B cell (primary cell): ENCODE data around the gene KCNK18. TPM values are rescaled to one million over a fixed set of nuclear protein-coding genes. Genes with fewer than 3 reads are reported as not detected.

Experiments
- ATAC-seq: fragments of 200-7000 bp; cut with Tn5 transposase; one replicate; pipeline ENCODE4 v1.10.0; 2021; ENCODE audit warnings: low read depth, mild to moderate bottlenecking, moderate number of reproducible peaks, moderate library complexity
- CTCF ChIA-PET: fragments of 350-600 bp; sonication (Branson Sonifier 250); formaldehyde crosslinking; loops from one replicate; lab custom pipeline; 2021; ENCODE audit warnings: antibody characterized with exemption, inconsistent platforms; lab: Charles Lee
- POLR2A ChIA-PET: fragments of 350-600 bp; sonication (Branson Sonifier 250); formaldehyde crosslinking; loops from one replicate; lab custom pipeline; 2021; ENCODE audit warnings: antibody characterized with exemption; lab: Charles Lee
- DNase-seq: peaks from one replicate; pipeline ENCODE4 v3.0.0; 2013
- H2AFZ ChIP-seq: 2 replicates; pipeline ENCODE4 v1.6.1; 2012; ENCODE audit warnings: mild to moderate bottlenecking, low read depth, low read length; ENCODE audit not compliant: insufficient read depth, poor library complexity, severe bottlenecking
- H3K27ac ChIP-seq, 2 donors: 1 replicate in 1 of 2; 2 replicates in 1 of 2; pipeline ENCODE4 v1.5.1; 2012 to 2013; ENCODE audit warnings: low read length in 2 of 2, mild to moderate bottlenecking in 2 of 2, moderate library complexity in 1 of 2
- H3K27me3 ChIP-seq, 4 experiments: fragments of 200-600 bp in 1 of 4; sonication (generic) in 1 of 4; replicated peaks in 1 of 4; 1 replicate in 2 of 4; 2 replicates in 2 of 4; pipeline versions ENCODE4 v1.6.1 to v1.7.0; 2013 to 2016; ENCODE audit warnings: low read length in 3 of 4, mild to moderate bottlenecking in 2 of 4, mixed read lengths in 1 of 4, moderate library complexity in 1 of 4; ENCODE audit not compliant: insufficient read depth in 4 of 4, control insufficient read depth in 3 of 4; ENCODE audit errors: control extremely low read depth in 1 of 4
- H3K36me3 ChIP-seq, 2 experiments: replicated peaks in 1 of 2; 1 replicate in 1 of 2; 2 replicates in 1 of 2; pipeline versions ENCODE4 v1.6.1 to v1.7.1; 2013; ENCODE audit warnings: low read length in 1 of 2; ENCODE audit not compliant: insufficient read depth in 2 of 2, control insufficient read depth in 1 of 2; ENCODE audit errors: control extremely low read depth in 1 of 2, extremely low read depth in 1 of 2
- H3K4me1 ChIP-seq, 2 donors: fragments of 200-600 bp in 1 of 2; sonication (generic) in 1 of 2; 1 replicate in 1 of 2; 2 replicates in 1 of 2; pipeline versions ENCODE4 v1.5.1 to v1.6.1; 2013 to 2017; ENCODE audit warnings: low read length in 2 of 2; ENCODE audit not compliant: control insufficient read depth in 2 of 2, insufficient read depth in 2 of 2
- H3K4me2 ChIP-seq: replicated peaks from 2 replicates; pipeline ENCODE3; 2012; ENCODE audit warnings: mild to moderate bottlenecking, low read depth, low read length; ENCODE audit not compliant: poor library complexity, severe bottlenecking
- H3K4me3 ChIP-seq, 5 experiments: fragments of 200-600 bp in 1 of 5; sonication (generic) in 1 of 5; 1 replicate in 3 of 5; 2 replicates in 2 of 5; pipeline versions ENCODE4 v1.5.1 to v1.7.0; 2011 to 2016; ENCODE audit warnings: low read length in 4 of 5, mild to moderate bottlenecking in 4 of 5, low read depth in 2 of 5, control low read depth in 1 of 5, moderate library complexity in 1 of 5; ENCODE audit not compliant: insufficient read depth in 1 of 5; ENCODE audit errors: control extremely low read depth in 1 of 5, extremely low read depth in 1 of 5
- H3K79me2 ChIP-seq: fragments of 200-600 bp; sonication (generic); one replicate; pipeline ENCODE4 v1.6.0; 2016; ENCODE audit warnings: low read length; ENCODE audit not compliant: control insufficient read depth, insufficient read depth
- H3K9ac ChIP-seq: fragments of 200-600 bp; sonication (generic); 2 replicates; pipeline ENCODE4 v1.6.1; 2017; ENCODE audit warnings: mild to moderate bottlenecking, low read length, moderate library complexity
- H3K9me3 ChIP-seq, 3 donors: one replicate each; pipeline versions ENCODE4 v1.6.1 to v1.7.1; 2013; ENCODE audit warnings: low read length in 2 of 3; ENCODE audit not compliant: control insufficient read depth in 2 of 3, insufficient read depth in 1 of 3; ENCODE audit errors: control extremely low read depth in 1 of 3
- H4K20me1 ChIP-seq: 2 replicates; pipeline ENCODE4 v1.6.0; 2012; ENCODE audit warnings: mild to moderate bottlenecking, low read length; ENCODE audit not compliant: insufficient read depth, control insufficient read depth, poor library complexity, severe bottlenecking
- H3K27ac Mint-ChIP-seq: one replicate; pipeline ENCODE4 v1.8.0; 2021; ENCODE audit warnings: mixed read lengths
- H3K27me3 Mint-ChIP-seq: one replicate; pipeline ENCODE4 v1.8.0; 2021; ENCODE audit warnings: mixed read lengths
- H3K4me1 Mint-ChIP-seq: one replicate; pipeline ENCODE4 v1.8.0; 2021; ENCODE audit warnings: mixed read lengths
- H3K4me3 Mint-ChIP-seq: one replicate; pipeline ENCODE4 v1.8.0; 2021; ENCODE audit warnings: mixed read lengths
- H3K9me3 Mint-ChIP-seq: one replicate; pipeline ENCODE4 v1.8.0; 2022; ENCODE audit warnings: mixed read lengths; ENCODE audit not compliant: insufficient read depth
- EZH2 ChIP-seq: IDR thresholded peaks from 2 replicates; pipeline ENCODE4 v1.6.1; 2012; ENCODE audit warnings: borderline replicate concordance, low read depth, mild to moderate bottlenecking, moderate library complexity, low read length; ENCODE audit not compliant: insufficient read depth, poor library complexity, severe bottlenecking
- WGBS: methylation state at CpG from one replicate; pipeline ENCODE4 v1.1.5; 2013; ENCODE audit warnings: missing lambda C conversion rate; ENCODE audit not compliant: insufficient coverage; 5-methylcytosine and 5-hydroxymethylcytosine counted together
- intact Hi-C: fragments of 100-400 bp; cut with micrococcal nuclease; formaldehyde crosslinking; loops from one replicate; pipeline ENCODE4 v1.10.0; 2022
- polyA plus RNA-seq: library from polyadenylated mRNA; depleted of rRNA; stranded (reverse); fragments of >200 nt; gene quantifications from 2 replicates; pipeline ENCODE4 v1.2.3, GENCODE V29; 2012
- total RNA-seq, 2 donors: library from RNA; stranded (reverse); fragments of 120-200 nt in 1 of 2; gene quantifications; 1 replicate in 1 of 2; 2 replicates in 1 of 2; pipeline versions ENCODE4 v1.2.3 to v1.2.4, GENCODE V29; 2013 to 2022
- TF ChIP-seq, protein P1 (sequence below): fragments of 200-600 bp; IDR thresholded peaks from one replicate; pipeline ENCODE4 v1.8.0; 2022; ENCODE audit warnings: antibody characterized with exemption, mild to moderate bottlenecking

Gene KCNK18
- total and polyA plus RNA-seq, 2 donors (not counting 1 experiment from before 2014, with no cell fraction given), result not detected

GRCh38 chr10:117159390-117159789, 37.9 kb upstream of the KCNK18 start:
- peaks cover 14% of the 10 kb centered on the region for H3K4me1 Mint-ChIP-seq
- ChIA-PET POLR2A (no interaction called here), CTCF (interaction anchor here (1.6 to 2.6 kb wide), 3 partner anchors 8 to 371 kb away, joined by 5 to 7 read pairs (median 6); no protein-coding TSS in a partner anchor)
- peaks cover 0 to 14% (median 0%) of the 10 kb centered on the region in 3 donors for H3K9me3 ChIP-seq
- peaks cover 7 to 14% of the 10 kb centered on the region in 2 donors for H3K4me1 ChIP-seq
- H4K20me1 ChIP-seq, result no peaks in the 10 kb centered on the region
- DNase-seq (no peak), ATAC-seq (no peak)
- H3K9me3 Mint-ChIP-seq, result no peaks in the 10 kb centered on the region
- peaks cover 0 to 66% (median 60%) of the 10 kb centered on the region in 4 experiments for H3K27me3 ChIP-seq
- 28% methylated on average over 6 of the region's 6 CpGs for WGBS
- no peak overlapping the region for H3K4me3 ChIP-seq
- H3K4me2 ChIP-seq, result no peak overlapping the region
- no peak overlapping the region for H2AFZ ChIP-seq
- no peaks in the 10 kb centered on the region for H3K79me2 ChIP-seq
- no peak overlapping the region for H3K4me3 Mint-ChIP-seq
- H3K36me3 ChIP-seq, result no peaks in the 10 kb centered on the region
- no peak overlapping the region for H3K27ac ChIP-seq
- intact Hi-C loops, result no loop called here
- H3K9ac ChIP-seq, result no peak overlapping the region
- TF ChIP-seq, protein P1, sequence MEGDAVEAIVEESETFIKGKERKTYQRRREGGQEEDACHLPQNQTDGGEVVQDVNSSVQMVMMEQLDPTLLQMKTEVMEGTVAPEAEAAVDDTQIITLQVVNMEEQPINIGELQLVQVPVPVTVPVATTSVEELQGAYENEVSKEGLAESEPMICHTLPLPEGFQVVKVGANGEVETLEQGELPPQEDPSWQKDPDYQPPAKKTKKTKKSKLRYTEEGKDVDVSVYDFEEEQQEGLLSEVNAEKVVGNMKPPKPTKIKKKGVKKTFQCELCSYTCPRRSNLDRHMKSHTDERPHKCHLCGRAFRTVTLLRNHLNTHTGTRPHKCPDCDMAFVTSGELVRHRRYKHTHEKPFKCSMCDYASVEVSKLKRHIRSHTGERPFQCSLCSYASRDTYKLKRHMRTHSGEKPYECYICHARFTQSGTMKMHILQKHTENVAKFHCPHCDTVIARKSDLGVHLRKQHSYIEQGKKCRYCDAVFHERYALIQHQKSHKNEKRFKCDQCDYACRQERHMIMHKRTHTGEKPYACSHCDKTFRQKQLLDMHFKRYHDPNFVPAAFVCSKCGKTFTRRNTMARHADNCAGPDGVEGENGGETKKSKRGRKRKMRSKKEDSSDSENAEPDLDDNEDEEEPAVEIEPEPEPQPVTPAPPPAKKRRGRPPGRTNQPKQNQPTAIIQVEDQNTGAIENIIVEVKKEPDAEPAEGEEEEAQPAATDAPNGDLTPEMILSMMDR, result no peak
- no peak for TF ChIP-seq EZH2
- H3K27me3 Mint-ChIP-seq, result peaks cover 78% of the 10 kb centered on the region
- no peak overlapping the region for H3K27ac Mint-ChIP-seq

GRCh38 chr10:117160567-117160966, 36.7 kb upstream of the KCNK18 start:
- ChIA-PET CTCF (no interaction called here), POLR2A (no interaction called here)
- H3K79me2 ChIP-seq, result no peaks in the 10 kb centered on the region
- no peak overlapping the region for H3K4me2 ChIP-seq
- DNase-seq (no peak), ATAC-seq (no peak)
- Mint-ChIP-seq H3K27me3 (peaks cover 78% of the 10 kb centered on the region), H3K27ac (no peak overlapping the region), H3K4me1 (peaks cover 19% of the 10 kb centered on the region), H3K4me3 (no peak overlapping the region), H3K9me3 (no peaks in the 10 kb centered on the region)
- H2AFZ ChIP-seq, result no peak overlapping the region
- no peak overlapping the region for H3K27ac ChIP-seq
- H3K4me3 ChIP-seq, result no peak overlapping the region
- no peaks in the 10 kb centered on the region for H3K36me3 ChIP-seq
- intact Hi-C loops, result no loop called here
- peaks cover 0 to 18% (median 0%) of the 10 kb centered on the region in 3 donors for H3K9me3 ChIP-seq
- H4K20me1 ChIP-seq, result no peaks in the 10 kb centered on the region
- no peak overlapping the region for H3K9ac ChIP-seq
- TF ChIP-seq EZH2, result no peak
- peaks cover 14 to 15% of the 10 kb centered on the region in 2 donors for H3K4me1 ChIP-seq
- WGBS, result 28% methylated on average over 4 of the region's 5 CpGs
- peaks cover 0 to 67% (median 63%) of the 10 kb centered on the region in 4 experiments for H3K27me3 ChIP-seq
